ENCODE data around the gene USP54. TPM values are rescaled to one million over a fixed set of nuclear protein-coding genes. Genes with fewer than 3 reads are reported as not detected.

The USP54 gene, protein sequence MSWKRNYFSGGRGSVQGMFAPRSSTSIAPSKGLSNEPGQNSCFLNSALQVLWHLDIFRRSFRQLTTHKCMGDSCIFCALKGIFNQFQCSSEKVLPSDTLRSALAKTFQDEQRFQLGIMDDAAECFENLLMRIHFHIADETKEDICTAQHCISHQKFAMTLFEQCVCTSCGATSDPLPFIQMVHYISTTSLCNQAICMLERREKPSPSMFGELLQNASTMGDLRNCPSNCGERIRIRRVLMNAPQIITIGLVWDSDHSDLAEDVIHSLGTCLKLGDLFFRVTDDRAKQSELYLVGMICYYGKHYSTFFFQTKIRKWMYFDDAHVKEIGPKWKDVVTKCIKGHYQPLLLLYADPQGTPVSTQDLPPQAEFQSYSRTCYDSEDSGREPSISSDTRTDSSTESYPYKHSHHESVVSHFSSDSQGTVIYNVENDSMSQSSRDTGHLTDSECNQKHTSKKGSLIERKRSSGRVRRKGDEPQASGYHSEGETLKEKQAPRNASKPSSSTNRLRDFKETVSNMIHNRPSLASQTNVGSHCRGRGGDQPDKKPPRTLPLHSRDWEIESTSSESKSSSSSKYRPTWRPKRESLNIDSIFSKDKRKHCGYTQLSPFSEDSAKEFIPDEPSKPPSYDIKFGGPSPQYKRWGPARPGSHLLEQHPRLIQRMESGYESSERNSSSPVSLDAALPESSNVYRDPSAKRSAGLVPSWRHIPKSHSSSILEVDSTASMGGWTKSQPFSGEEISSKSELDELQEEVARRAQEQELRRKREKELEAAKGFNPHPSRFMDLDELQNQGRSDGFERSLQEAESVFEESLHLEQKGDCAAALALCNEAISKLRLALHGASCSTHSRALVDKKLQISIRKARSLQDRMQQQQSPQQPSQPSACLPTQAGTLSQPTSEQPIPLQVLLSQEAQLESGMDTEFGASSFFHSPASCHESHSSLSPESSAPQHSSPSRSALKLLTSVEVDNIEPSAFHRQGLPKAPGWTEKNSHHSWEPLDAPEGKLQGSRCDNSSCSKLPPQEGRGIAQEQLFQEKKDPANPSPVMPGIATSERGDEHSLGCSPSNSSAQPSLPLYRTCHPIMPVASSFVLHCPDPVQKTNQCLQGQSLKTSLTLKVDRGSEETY (N-terminal part only)
- total RNA-seq (10 to 100 TPM; 10.0 to 26.8 (median 17.5) TPM), polyA plus RNA-seq (10 to 100 TPM in 1 of 3 donors, 1 to 10 TPM in 2; 7.3 to 11.6 (median 7.8) TPM)
- long read RNA-seq, donor 1: 0 reads
- long read RNA-seq, donor 2: 0 reads
- long read RNA-seq, donor 3: 0 reads
- long read RNA-seq, donor 4, partial matches to known transcripts: 1 of 1 reads
- long read RNA-seq, donor 4, other reads (novel, unspliced or antisense): 0 of 1 reads
- long read RNA-seq, donor 5, partial matches to known transcripts: 1 of 1 reads
- long read RNA-seq, donor 5, other reads (novel, unspliced or antisense): 0 of 1 reads
- long read RNA-seq, donor 6, partial matches to known transcripts: 0 of 2 reads
- long read RNA-seq, donor 6, other reads (novel, unspliced or antisense): 2 of 2 reads
- long read RNA-seq, donor 7: 0 reads
- long read RNA-seq, donor 8, partial matches to known transcripts: 0 of 1 reads
- long read RNA-seq, donor 8, other reads (novel, unspliced or antisense): 0 of 1 reads
- long read RNA-seq, donor 9, partial matches to known transcripts: 0 of 1 reads
- long read RNA-seq, donor 9, other reads (novel, unspliced or antisense): 0 of 1 reads
- long read RNA-seq, donor 10: 0 reads

DNA sequence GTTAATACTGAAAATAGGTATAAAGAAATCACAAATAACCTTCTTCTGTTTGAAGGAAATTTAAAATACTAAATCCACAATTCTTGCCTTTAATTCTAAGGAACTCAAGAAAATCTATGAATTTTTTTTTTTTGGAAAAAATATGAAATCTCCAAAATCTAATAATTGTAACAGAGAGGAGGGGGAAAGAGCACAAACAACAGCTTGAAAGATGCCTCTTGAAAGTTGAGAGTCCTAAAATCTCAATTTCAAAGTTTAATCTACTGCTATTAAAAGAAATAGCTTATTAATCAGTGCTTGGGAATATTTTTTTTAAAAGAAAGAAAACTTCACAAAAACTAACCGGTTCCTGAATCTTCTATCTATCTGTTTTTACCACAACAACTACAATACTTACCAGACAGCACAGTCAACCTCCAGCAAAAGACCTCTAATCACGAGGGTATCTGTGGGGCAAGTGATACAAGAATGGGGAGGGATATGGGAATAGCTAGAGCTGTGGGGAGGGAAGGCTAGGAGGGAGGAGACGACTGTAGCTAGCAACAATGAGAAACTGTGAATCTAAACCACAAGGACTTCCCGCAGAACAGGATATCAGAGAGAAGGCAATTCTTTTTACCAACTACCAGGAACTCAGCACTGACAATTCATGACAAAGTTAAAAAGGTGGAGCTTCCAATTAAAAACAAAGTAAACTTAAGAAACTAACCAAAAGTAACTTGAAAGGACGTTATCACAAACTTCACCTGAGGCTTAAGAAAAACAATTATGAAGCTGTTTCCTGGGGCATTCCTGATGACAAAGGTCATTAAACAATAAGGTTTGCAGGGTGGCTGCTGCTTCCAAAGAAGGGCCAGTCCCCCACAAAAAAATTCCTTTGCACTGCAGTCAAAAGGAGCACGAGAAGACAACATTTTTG lies at the start of gene USP54:
Gene USP54, minus strand, starts transcription at position 462 of the 919 bp plus-strand sequence. CDS start 15,684 bp downstream, outside the sequence.
- H3K4me3 ChIP-seq: no peak within 1 kb of the TSS
- H3K9me3 ChIP-seq (replicated peaks in 1 of 3): no peaks in the 10 kb centered on the region
- TF ChIP-seq POLR2A (IDR thresholded peaks at IDR 0.05) (no peak), CTCF (IDR thresholded peaks at IDR 0.05) (no peak)

DNA sequence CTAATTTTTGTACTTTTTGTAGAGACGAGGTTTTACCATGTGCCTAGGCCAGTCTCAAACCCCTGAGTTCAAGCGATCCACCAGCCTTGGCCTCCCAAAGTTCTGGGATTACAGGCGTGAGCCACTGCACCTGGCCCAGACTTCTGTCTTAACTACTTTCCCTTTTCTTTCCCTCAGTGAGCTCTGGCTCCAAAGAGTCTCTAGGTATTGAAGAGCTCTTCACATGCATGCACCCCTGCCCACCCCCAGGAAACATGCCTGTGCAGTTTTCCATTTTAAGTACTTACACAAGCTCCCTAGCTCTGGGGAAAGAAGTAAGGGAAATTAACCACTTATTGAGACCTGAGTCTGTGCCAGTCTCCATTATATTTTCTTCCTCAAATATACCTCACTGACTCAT lies 48.1 kb upstream of the USP54 start:
- no peak for DNase-seq
- WGBS, 4 donors: 69 to 85% (median 78%) methylated on average over 2 to 3 of the region's 3 CpGs
- H3K4me1 ChIP-seq (replicated peaks in 1 of 2): no peaks in the 10 kb centered on the region
- H3K27me3 ChIP-seq: no peaks in the 10 kb centered on the region
- TF ChIP-seq POLR2A (IDR thresholded peaks at IDR 0.05) (no peak), CTCF (IDR thresholded peaks at IDR 0.05) (no peak)
- no peak overlapping the region for H3K4me3 ChIP-seq
- intact Hi-C loops (cut with DNase I): loop anchor here in 1 of 2 donors (10.0 kb wide), 1 partner anchor 64 kb away; no protein-coding TSS in a partner anchor
- no peaks in the 10 kb centered on the region for H3K36me3 ChIP-seq (replicated peaks in 1 of 2)
- H3K27ac ChIP-seq: no peak overlapping the region
- no peaks in the 10 kb centered on the region for H3K9me3 ChIP-seq (replicated peaks in 1 of 3)

More for the DNA sequence above, at the start of gene USP54:
- DNase-seq: no peak
- H3K4me1 ChIP-seq (replicated peaks in 1 of 2): peaks cover 13 to 29% of the 10 kb centered on the region in 2 donors
- peak within 1 kb of the TSS in 2 of 5 donors; percentile 23 to 27 for H3K27ac ChIP-seq
- no peaks in the 10 kb centered on the region for H3K27me3 ChIP-seq
- WGBS, 4 donors: 55 to 62% (median 57%) methylated on average over 6 of the region's 6 CpGs
- no peaks in the 10 kb centered on the region for H3K36me3 ChIP-seq (replicated peaks in 1 of 2)
- intact Hi-C loops (cut with DNase I): no loop called here

DNA sequence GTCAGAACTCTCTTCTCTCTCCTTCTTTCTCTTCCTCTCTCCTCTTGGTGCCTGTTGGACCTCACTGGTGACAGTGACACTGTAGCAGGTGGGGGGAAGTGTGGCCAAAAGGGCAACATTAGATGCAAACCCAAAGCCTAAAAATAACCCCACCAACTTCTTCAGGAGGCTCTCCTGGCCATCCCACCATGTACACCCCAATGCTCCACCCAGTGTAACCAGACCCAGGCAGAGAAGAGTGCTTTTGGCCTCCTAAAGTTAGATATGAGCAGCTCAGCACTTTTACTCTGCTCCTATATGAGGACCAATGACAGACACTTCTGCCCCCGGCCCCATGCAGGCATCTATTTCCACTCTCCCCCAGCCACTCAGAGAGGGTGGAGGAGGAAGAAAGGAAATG lies 44.6 kb upstream of the USP54 start:
- no peak overlapping the region for H3K27ac ChIP-seq
- no peaks in the 10 kb centered on the region for H3K27me3 ChIP-seq
- no peak for DNase-seq
- no peak overlapping the region for H3K4me3 ChIP-seq
- H3K9me3 ChIP-seq (replicated peaks in 1 of 3): no peaks in the 10 kb centered on the region
- WGBS, 4 donors: 40 to 50% (median 43%) methylated on average over 1 of the region's 1 CpG
- intact Hi-C loops (cut with DNase I): loop anchor here in 1 of 2 donors (10.0 kb wide), 1 partner anchor 61 kb away; no protein-coding TSS in a partner anchor
- no peaks in the 10 kb centered on the region for H3K4me1 ChIP-seq (replicated peaks in 1 of 2)
- H3K36me3 ChIP-seq (replicated peaks in 1 of 2): no peaks in the 10 kb centered on the region
- TF ChIP-seq CTCF (IDR thresholded peaks at IDR 0.05) (no peak), POLR2A (IDR thresholded peaks at IDR 0.05) (no peak)
